ENCODE results near the gene PARPBP. TPM values are rescaled to one million over a fixed set of nuclear protein-coding genes. Genes with fewer than 3 reads are reported as not detected.

The PARPBP gene
- total and polyA plus RNA-seq, 2 of the 13 experiments (the other 11 are each of a cell fraction or from before 2014, with no cell fraction given), result 6.7 to 28.4 TPM

DNA sequence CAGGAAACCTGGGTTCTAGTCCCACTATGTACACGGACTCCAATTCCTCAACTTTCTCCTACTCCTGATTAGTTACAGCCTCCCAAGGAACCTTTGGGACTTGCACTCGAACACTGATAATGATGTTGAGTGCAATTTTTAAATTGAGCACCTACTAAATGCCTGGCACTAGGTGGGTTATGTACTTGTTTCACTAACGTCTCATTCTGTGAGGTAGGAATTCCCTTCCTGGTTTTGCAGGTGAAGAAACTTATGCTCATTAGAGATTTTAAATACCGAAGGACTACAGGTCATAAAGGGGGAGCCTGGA is 536 bp downstream of the PARPBP start (continued):
- TF ChIP-seq ZFP41 (CRISPR knock-in tag; IDR thresholded peaks at IDR 0.05; ENCODE audit: borderline replicate concordance) (0 out of 2 replicates have a peak, but pooled peaks have one; percentile 44), ZNF703 (CRISPR knock-in tag; IDR thresholded peaks at IDR 0.05; ENCODE audit: borderline replicate concordance) (no peak), XRCC5 (optimal IDR thresholded peaks at IDR 0.05; ENCODE audit: low read length) (no peak), ZNF446 (CRISPR knock-in tag; IDR thresholded peaks at IDR 0.05) (0 out of 2 replicates have a peak, but pooled peaks have one; percentile 15), PRDM4 (CRISPR knock-in tag; IDR thresholded peaks at IDR 0.05; ENCODE audit: borderline replicate concordance) (0 out of 2 replicates have a peak, but pooled peaks have one; percentile 23), CSRNP2 (CRISPR knock-in tag; conservative IDR thresholded peaks at IDR 0.05; ENCODE audit: low read depth) (no peak), SIX1 (CRISPR knock-in tag; IDR thresholded peaks at IDR 0.05; ENCODE audit: borderline replicate concordance) (no peak), ZBTB25 (CRISPR knock-in tag; IDR thresholded peaks at IDR 0.05) (no peak), BCL6 (CRISPR knock-in tag; IDR thresholded peaks at IDR 0.05) (no peak), ZNF280D (CRISPR knock-in tag; IDR thresholded peaks at IDR 0.05) (no peak), GABPB1 (CRISPR knock-in tag; IDR thresholded peaks at IDR 0.05) (no peak)
- TF ChIP-seq, protein P1, sequence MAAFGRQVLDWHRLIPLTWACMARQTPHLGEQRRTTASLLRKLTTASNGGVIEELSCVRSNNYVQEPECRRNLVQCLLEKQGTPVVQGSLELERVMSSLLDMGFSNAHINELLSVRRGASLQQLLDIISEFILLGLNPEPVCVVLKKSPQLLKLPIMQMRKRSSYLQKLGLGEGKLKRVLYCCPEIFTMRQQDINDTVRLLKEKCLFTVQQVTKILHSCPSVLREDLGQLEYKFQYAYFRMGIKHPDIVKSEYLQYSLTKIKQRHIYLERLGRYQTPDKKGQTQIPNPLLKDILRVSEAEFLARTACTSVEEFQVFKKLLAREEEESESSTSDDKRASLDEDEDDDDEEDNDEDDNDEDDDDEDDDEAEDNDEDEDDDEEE (CRISPR knock-in tag; IDR thresholded peaks at IDR 0.05), result 0 out of 2 replicates have a peak, but pooled peaks have one; percentile 8
- TF ChIP-seq, protein P2, sequence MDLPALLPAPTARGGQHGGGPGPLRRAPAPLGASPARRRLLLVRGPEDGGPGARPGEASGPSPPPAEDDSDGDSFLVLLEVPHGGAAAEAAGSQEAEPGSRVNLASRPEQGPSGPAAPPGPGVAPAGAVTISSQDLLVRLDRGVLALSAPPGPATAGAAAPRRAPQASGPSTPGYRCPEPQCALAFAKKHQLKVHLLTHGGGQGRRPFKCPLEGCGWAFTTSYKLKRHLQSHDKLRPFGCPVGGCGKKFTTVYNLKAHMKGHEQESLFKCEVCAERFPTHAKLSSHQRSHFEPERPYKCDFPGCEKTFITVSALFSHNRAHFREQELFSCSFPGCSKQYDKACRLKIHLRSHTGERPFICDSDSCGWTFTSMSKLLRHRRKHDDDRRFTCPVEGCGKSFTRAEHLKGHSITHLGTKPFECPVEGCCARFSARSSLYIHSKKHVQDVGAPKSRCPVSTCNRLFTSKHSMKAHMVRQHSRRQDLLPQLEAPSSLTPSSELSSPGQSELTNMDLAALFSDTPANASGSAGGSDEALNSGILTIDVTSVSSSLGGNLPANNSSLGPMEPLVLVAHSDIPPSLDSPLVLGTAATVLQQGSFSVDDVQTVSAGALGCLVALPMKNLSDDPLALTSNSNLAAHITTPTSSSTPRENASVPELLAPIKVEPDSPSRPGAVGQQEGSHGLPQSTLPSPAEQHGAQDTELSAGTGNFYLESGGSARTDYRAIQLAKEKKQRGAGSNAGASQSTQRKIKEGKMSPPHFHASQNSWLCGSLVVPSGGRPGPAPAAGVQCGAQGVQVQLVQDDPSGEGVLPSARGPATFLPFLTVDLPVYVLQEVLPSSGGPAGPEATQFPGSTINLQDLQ (CRISPR knock-in tag; IDR thresholded peaks at IDR 0.05), result no peak
